HT1080 (cell line): ENCODE data around the gene MUCL3. TPM values are rescaled to one million over a fixed set of nuclear protein-coding genes. Genes with fewer than 3 reads are reported as not detected.
"Not testable (repeated sequence)": the region's sequence is repeated elsewhere in the genome, so short reads cannot be mapped to it uniquely, and the experiment has no call there.

Source experiments
- DNase-seq: peaks from one replicate; pipeline ENCODE4 v3.0.0-alpha.2; 2015; ENCODE audit warnings: low read depth
- polyA plus RNA-seq, 2 experiments: library from polyadenylated mRNA; depleted of rRNA; stranded (reverse); fragments of >200 nt; gene quantifications; 2 replicates each; pipeline ENCODE4 v1.2.3, GENCODE V29; 2015
- total RNA-seq: library from RNA; depleted of rRNA; stranded (reverse); fragments of >200 nt; shearing (Covaris generic); gene quantifications from 2 replicates; pipeline ENCODE4 v1.2.3, GENCODE V29; 2014; rRNA removed

The MUCL3 gene, protein sequence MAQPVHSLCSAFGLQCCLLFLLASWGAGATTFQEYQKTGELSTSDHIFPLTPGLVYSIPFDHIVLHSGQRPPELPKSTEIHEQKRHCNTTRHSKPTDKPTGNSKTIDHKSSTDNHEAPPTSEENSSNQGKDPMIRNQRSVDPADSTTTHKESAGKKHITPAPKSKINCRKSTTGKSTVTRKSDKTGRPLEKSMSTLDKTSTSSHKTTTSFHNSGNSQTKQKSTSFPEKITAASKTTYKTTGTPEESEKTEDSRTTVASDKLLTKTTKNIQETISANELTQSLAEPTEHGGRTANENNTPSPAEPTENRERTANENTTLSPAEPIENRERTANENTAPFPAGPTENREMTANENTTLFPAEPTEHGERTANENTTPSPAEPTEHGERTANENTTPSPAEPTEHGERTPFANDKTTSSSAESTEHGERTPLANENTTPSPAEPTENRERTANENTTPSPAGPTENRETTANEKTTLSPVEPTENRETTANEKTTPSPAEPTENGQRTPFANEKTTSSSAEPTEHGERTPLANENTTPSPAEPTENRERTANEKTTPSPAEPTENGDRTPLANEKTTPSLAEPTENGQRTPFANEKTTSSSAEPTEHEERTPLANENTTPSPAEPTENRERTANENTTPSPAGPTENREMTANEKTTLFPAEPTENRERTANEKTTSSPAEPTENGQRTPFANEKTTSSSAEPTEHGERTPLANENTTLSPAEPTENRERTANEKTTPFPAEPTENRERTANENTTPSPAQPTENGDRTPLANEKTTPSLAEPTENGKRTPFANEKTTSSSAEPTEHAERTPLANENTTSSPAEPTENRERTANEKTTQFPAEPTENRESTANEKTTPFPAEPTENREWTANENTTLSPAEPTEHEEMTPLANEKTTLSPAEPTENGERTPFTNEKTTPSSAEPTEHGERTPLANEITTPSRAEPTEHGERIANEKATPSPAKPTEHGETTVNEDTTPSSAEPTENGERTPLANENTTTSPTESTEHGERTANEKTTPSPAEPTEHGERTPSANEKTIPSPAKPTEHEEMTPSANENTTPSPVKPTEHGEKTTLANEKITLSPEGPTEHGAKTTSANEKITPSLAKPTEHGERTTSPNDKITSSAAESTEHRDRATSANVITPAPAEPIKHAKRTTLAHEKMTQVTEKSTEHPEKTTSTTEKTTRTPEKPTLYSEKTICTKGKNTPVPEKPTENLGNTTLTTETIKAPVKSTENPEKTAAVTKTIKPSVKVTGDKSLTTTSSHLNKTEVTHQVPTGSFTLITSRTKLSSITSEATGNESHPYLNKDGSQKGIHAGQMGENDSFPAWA (N-terminal part only)
- not detected in 2 replicates for total RNA-seq
- polyA plus RNA-seq (2015; cell fraction: cytosol; rRNA removed): not detected in 2 replicates
- polyA plus RNA-seq (2015; cell fraction: nucleus; rRNA removed): not detected in 2 replicates

DNA sequence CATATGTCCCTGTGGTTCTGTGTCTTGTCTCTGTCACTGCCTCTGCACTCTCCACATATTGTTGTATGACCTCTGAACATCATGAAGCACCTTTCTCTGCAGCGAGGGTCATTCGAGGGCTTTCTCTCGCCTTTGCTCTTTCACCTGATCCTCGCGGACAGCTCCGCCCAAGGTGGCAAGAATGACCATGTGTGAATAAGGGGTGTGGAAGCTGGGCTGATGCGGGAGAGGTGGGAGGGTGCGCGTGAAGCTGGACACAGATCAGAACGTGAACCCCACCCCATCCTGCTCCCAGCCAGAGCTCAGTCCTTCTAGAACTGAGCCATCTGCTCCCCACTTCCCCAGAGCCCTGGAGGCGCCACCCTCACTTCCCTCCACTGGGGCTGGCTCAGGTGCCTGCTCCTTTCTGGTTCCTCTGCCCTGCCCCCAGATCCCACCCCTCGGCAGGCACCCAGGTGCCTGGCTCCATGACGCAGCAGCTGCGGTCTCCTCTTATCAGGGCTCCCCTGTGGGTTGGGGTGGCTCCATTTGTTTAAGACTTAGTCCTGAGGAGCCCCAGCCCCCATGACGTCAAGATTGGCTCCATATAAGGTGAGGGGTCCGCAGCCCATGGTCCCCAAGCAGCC lies at the start of gene MUCL3:
Gene MUCL3 (plus strand): TSS at position 613 of the 626 bp plus-strand sequence. CDS start 27 bp downstream, outside the sequence.
- DNase-seq: no peak

DNA sequence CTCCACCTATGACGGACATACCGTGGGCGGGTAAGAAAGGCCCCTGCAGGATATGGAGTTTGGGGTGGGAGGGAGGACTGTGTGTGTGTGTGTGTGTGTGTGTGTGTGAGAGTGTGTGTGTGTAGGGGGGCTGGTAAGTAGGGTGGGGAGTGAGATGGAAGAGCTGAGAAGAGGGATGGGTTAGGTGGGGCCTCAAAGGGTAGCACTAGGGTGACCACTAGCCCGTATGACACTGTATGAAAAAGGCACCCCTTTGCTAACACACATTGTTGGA lies 49.4 kb upstream of the MUCL3 start:
- DNase-seq: no peak

DNA sequence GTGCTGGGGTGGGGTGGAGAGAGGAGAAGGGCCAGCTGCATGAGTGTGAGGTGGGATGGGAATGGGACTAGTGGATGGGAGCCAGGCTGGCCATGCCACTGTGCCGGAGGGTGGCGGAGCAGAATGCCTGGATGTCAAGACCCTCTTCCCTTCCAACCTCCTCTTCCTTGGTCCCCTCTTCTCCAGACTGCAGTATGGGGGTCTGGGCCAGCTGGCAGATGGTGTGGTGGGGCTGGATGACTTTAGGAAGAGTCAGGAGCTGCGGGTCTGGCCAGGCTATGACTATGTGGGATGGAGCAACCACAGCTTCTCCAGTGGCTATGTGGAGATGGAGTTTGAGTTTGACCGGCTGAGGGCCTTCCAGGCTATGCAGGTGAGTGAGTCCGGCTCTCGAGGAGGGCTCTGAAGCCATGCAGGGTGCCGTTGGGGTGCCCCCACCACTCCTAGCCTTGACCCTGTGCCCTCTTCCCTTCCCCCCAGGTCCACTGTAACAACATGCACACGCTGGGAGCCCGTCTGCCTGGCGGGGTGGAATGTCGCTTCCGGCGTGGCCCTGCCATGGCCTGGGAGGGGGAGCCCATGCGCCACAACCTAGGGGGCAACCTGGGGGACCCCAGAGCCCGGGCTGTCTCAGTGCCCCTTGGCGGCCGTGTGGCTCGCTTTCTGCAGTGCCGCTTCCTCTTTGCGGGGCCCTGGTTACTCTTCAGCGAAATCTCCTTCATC lies 48.8 kb upstream of the MUCL3 start:
- no peak for DNase-seq

DNA sequence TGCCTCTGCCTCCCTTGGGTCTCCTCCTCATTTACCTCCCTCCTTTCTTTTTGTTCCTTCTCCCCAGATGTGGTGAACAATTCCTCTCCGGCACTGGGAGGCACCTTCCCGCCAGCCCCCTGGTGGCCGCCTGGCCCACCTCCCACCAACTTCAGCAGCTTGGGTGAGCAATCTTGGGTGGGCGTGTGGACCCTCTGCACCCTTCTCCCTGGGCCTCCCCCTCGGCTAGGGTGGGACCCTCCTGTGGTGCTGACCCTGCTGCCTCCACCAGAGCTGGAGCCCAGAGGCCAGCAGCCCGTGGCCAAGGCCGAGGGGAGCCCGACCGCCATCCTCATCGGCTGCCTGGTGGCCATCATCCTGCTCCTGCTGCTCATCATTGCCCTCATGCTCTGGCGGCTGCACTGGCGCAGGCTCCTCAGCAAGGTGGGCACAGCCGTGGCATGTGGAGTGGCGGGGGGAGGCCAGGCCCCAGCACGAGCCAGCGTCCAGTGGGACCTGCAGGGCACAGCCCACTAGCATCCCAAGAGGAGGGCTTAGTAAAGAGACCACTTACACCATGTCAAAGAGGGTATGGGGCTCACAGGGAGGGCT lies 47.7 kb upstream of the MUCL3 start:
- no peak for DNase-seq

DNA sequence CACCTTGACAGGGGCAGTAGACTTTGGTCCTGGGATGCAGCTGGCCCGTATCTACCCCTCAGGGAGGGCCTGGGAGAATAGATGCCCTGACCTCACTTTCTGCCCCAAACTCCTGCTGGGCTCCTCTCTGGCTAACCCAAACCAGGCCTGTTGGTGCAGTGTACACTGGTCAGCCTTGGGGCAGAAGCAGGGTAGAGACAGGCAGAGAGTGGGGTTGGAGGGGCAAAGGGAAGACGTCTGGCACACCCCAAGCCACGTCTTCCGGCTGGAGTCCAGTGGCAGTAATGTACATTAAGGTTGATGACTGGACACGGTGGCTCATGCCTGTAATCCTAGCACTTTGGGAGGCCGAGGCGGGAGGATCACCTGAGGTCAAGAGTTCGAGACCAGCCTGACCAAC lies 47.1 kb upstream of the MUCL3 start:
- no peak for DNase-seq

DNA sequence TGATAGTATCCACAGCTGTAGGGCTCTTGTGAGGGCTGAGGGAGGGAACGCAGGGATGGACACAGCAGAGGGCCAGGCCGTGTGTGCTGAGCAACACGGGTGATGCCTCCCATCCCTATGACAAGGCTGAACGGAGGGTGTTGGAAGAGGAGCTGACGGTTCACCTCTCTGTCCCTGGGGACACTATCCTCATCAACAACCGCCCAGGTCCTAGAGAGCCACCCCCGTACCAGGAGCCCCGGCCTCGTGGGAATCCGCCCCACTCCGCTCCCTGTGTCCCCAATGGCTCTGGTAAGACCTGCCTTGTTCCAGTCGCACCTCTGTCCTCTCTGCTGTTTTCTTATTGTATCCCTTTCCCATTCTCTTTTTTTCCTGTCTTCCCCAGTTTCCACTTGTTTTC lies 46.4 kb upstream of the MUCL3 start:
- no peak for DNase-seq

DNA sequence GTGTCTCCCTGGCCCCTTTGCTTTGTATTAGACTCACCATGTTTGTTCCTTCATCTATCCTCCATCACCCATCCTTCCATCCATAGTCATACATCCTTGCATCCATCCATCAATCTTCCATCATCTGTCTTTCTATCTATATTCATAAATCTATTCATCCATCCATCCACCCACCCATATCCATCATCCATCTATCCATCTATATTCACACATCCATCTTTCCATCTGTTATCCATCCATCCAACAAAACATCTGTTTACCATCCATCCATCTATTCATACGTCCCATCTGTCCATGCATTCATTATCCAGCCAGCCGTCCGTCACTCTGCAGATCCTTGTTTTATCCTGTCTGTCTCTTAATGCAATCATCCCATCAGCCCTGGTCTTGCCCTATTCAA lies 45.8 kb upstream of the MUCL3 start:
- DNase-seq: no peak

DNA sequence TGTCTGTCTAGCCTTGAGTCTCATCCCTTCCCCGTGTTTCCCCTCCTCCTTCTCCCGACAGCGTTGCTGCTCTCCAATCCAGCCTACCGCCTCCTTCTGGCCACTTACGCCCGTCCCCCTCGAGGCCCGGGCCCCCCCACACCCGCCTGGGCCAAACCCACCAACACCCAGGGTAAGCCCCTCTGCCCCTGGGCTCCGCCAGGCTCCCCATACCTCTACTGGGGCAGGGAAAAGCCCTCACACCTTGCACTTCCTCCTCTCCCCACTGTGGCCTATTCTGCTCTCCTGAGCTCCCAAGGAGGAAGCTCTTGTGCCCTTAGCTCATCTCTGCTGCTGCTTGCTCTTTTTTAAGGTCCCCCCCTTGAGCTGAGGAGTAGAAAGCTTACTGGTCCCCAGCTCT lies 45.4 kb upstream of the MUCL3 start:
- DNase-seq: no peak

DNA sequence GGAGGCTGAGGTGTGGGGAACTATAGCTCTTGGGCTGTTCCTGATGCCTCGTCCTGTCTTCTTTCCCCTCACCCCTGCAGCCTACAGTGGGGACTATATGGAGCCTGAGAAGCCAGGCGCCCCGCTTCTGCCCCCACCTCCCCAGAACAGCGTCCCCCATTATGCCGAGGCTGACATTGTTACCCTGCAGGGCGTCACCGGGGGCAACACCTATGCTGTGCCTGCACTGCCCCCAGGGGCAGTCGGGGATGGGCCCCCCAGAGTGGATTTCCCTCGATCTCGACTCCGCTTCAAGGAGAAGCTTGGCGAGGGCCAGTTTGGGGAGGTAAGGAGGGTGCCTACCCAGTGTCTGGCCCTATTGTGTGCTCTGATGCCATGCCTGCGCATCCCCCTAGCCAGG lies 44.2 kb upstream of the MUCL3 start:
- DNase-seq: no peak

DNA sequence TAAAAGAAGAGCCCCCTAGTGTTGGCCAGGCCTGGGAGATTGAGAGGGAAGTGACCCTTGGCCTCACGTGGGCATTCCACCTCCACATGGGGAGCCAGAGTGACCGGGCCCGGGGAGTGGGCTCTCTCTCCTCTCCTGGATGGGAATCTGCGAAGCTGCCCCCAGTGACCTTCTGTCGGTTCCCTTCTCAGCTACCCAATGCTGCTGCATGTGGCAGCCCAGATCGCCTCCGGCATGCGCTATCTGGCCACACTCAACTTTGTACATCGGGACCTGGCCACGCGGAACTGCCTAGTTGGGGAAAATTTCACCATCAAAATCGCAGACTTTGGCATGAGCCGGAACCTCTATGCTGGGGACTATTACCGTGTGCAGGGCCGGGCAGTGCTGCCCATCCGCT lies 42.9 kb upstream of the MUCL3 start:
- DNase-seq: no peak

DNA sequence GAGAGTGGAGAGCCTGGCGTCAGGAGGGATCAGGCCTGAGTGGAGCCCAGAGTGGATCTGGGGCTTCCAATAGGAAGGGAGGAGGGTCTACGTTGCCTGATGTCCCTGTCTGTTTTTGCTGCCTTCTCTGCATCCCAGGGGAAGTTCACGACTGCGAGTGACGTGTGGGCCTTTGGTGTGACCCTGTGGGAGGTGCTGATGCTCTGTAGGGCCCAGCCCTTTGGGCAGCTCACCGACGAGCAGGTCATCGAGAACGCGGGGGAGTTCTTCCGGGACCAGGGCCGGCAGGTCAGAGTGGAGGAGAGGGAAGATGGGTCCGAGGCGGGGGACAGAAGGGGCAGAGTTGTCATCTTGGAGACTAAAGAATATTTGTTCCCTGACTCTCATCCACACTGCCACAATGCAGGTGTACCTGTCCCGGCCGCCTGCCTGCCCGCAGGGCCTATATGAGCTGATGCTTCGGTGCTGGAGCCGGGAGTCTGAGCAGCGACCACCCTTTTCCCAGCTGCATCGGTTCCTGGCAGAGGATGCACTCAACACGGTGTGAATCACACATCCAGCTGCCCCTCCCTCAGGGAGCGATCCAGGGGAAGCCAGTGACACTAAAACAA lies 41.9 kb upstream of the MUCL3 start:
- DNase-seq: no peak

DNA sequence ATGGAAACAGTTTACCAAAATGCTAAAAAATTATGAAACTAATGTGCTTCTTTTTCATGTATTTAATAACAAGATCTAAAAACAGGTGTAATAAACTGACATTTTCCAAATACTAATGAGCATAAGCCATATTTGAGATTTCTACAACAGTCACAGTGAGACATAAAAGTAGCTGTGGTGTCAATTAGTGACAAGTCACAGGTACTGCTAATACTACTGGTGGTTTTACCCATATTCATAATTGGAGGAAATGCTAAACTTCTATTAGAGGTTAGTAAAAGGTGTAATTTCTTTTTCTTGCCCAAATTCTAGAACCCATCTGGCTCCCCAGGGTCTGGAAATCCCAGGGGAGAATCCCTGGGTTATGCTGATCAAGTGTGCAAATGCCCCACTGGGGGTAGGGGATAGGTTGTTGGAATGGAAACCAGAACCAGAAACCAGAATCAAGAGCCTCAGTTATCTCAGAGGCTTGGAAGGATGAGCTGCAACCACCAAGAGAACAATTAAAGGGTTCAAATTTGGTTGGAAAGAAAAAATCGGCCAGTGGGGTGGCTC lies 39.8 kb upstream of the MUCL3 start:
- DNase-seq: no peak

DNA sequence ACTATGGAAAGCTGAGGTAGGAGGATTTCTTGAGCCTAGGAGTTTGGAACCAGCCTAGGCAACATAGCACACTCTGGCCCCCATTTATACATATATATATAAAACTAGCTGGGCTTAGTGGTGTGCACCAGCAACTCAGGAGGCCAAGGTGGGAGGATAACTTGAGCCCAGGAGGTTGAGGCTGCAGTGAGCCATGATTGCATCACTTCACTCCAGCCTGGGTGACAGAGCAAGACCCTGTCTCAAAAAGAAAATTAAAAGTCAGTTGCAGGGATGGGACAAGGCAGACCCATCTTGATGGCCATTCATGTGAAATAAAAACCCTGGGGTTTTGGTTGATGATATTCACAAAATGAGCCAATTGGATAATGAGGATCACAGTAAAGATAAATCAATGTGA lies 39.3 kb upstream of the MUCL3 start:
- no peak for DNase-seq

DNA sequence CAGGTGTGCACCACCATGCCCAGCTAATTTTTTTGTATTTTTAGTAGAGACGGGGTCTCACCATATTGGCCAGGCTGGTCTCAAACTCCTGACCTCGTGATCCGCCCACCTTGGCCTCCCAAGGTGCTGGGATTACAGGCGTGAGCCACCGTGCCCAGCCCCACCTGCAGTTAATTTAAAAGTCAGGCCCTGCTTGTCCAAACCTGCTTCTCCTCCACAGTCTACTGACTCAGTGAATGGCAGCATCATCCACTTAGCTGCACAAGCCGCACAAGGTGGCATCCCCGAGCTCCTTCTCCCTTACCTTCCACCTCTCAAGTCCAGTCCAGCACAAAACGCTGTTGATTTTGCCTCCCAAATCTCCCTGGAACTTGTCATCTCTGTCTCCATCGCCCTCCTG lies 38.6 kb upstream of the MUCL3 start:
- DNase-seq: not testable (repeated sequence)

DNA sequence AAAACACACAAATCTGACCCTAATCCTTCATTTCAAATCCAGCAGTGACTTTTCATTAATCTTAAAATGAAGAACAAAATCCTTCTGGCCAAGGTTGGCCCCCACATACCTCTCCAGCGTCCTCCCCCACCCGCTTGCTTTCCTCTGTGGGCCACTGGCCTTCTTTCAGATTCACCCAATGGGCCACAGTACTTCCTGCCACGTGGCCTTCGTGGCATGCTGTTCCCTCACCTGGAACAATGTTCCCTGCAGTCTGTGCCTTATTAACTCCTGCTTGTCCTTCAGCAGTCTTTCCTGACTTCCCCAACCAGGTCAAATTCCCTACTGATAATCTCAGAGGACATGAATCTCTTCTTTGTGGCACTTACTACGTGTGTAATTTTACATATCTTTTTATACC lies 38.1 kb upstream of the MUCL3 start:
- no peak for DNase-seq

DNA sequence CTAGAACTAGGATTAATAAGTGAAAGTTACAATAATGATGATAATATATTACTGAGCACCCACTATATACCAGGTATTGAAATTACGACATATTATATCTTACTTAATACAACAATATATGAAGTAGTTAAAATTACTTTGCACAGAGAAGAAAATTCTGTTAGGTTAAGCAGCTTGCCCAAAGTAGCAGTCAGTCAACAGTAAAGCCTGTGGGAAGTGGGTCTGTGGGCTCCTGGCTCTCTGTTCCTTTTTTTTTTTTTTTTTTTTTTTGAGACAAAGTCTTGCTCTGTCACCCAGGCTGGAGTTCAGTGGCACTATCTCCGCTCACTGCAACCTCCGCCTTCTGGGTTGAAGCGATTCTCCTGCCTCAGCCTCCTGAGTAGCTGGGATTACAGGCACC lies 37.5 kb upstream of the MUCL3 start:
- DNase-seq: no peak

DNA sequence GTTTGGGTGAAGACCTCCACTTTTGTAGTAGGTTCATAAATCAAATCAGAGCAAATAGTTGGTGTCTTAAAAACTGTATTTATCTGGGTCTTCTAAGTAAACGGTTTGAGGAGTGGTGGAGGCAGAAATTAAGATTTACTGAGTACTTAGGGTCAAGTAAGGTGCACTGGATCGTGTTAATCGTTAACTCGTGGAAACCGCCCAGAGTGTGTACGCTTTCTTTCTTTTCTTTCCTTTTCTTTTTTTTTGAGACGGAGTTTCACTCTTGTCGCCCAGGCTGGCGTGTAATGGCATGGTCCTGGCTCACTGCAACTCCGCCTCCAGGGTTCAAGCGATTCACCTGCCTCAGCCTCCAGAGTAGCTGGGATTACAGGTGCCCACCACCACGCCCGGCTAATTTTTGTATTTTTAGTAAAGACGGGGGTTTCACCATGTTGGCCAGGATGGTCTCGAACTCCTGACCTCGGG lies 33.4 kb upstream of the MUCL3 start:
- DNase-seq: not testable (repeated sequence)

DNA sequence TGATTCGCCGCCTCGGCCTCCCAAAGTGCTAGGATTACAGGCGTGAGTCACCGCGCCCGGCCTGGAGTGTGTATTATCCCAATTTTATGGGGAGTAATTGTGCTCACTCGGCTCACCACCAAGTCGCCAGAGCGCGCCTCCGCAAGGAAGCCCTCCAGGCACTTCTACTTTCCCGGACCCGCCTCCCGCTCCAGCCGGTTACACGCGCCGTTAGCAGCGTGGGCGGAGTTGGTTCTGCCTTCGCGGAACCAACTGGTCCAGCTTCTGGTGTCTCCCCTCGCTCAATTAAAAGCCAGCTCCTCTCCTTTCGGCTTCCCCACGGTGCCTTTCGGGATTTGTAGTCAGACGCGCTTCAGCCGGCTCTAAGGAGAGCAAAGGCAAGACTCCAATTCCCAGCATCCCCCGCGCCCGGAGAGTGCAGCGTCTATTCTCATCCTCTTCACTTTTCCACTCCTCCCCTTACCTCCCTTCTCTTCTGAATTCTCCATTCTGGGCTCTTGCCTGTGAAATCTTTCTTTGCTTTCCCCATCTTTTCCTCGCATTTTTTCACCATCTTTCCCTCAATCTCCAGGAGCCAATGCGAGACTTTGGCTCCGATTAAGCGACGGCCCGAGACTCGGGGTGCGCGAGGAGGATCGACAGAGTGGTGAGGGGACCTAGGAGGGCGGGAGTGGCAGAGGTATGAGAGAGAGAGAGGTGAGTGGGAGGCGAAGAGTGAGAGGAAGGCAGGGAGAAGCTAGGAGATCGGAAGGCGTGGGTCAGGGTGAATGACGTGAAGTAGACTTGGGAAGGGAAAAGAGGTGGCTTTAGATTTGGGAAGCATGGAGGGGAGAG lies 32.8 kb upstream of the MUCL3 start, which contains the start of gene GTF2H4:
Gene GTF2H4 (plus strand): TSS at position 450 of the 834 bp plus-strand sequence.
- DNase-seq: peak; percentile 100
